GM12875 (cell line): ENCODE measurements around the gene KIF12.

ENCODE experiments used
- H3K4me3 ChIP-seq: one replicate; pipeline ENCODE4 v1.5.1; 2011; ENCODE audit warnings: low read depth, low read length, control low read depth
- TF ChIP-seq, protein P1 (sequence below): IDR thresholded peaks from 2 replicates; pipeline ENCODE4 v1.5.1; 2011; ENCODE audit warnings: low read depth, mild to moderate bottlenecking, control low read depth, inconsistent platforms, low read length, moderate library complexity, borderline replicate concordance; ENCODE audit not compliant: insufficient read depth

Gene KIF12

DNA sequence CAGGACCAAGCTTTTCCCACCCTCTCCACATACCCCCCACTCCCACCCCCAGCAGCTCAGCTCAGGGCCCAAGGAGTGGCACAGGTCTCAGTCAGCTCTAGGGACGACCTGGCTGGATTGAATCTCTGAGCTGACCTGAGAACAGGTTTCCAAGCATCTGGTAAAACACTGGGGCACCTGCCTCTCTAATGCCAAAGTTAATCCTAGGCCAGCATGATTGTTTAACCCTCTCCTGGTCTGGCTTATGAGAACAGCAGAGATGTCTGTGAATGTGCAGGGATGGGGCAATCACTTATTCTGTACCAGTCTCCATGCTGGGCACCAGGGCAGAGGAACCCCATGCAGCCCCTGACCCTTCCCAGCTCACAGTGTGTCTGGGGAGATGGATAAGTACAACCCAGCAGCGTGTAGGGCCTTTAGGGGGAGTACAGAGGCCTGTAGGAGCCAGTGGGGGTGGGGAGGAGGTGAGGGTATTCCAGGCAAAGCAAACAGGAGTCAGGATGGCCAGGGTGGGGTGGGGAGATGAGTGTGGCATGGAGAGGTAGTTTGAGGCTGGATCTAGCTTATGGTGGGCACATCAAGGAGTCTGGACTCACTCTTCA, 678 bp upstream of the KIF12 start:
- no peak overlapping the region for H3K4me3 ChIP-seq

DNA sequence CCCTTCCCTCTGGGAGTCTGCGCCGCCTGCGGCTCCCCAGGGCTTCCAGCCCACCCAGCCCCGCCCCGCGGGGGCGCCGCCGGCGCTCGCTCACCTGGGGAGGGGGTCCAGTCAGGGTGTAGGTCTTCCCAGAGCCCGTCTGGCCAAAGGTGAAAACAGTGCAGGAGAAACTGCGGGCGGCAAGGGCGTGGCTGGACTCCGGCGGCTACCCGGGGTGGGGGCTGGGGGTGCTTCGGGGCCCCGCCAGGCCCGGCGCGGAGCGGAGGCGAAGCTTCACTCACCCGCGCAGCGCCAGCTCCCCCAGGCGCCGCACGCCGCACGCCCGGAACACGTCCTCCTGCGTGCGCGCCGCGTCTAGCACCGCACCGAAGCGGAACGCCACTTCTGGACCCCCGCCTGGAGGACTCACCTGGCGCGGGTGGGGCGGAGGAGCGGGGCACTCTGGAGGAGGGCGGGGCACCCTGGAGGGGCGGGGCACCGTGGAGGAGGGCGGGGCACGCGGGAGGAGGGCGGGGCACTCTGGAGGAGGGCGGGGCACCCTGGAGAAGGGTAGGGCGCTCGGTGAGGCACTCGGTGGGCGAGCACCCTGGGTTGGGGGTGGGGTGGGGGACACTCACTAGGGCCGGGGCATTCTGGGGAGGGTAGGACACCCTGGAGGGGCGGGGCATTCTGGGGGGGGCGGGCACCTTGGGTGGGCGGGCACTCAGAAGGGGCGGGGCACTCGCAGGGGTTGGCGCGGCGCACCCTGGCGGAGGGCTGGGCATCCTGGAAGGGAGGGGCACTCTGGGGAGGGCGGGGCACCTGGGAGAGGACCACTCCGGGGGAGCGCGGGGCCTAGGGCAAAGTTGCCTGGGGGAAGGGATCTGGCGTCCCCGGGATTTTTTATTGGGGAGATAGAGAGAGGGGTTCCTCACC, 814 bp downstream of the KIF12 start:
- no peak overlapping the region for H3K4me3 ChIP-seq

More for the DNA sequence above, 678 bp upstream of the KIF12 start:
- TF ChIP-seq, protein P1, sequence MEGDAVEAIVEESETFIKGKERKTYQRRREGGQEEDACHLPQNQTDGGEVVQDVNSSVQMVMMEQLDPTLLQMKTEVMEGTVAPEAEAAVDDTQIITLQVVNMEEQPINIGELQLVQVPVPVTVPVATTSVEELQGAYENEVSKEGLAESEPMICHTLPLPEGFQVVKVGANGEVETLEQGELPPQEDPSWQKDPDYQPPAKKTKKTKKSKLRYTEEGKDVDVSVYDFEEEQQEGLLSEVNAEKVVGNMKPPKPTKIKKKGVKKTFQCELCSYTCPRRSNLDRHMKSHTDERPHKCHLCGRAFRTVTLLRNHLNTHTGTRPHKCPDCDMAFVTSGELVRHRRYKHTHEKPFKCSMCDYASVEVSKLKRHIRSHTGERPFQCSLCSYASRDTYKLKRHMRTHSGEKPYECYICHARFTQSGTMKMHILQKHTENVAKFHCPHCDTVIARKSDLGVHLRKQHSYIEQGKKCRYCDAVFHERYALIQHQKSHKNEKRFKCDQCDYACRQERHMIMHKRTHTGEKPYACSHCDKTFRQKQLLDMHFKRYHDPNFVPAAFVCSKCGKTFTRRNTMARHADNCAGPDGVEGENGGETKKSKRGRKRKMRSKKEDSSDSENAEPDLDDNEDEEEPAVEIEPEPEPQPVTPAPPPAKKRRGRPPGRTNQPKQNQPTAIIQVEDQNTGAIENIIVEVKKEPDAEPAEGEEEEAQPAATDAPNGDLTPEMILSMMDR = no peak

DNA sequence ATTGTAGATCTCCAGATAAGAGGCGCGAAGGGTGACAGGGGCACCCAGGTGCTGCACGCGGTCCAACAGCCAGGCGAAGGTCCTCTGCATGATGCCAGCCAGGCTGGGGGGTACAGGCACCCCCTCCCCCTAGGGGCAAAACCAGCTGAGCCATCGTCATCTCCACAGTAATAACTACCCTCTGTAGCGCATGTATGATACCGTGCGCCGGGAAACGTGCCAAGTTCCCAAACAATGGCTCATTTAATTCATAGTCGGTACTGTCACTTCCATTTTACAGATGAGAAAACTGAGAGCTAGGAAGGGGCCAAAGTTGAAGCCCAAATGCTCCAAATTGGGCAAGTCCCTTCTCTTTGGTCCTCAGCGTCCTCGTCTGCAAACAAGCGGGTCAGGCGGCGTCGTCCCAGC, 1.5 kb downstream of the KIF12 start:
- TF ChIP-seq, protein P1 = no peak
- no peak overlapping the region for H3K4me3 ChIP-seq

More for the DNA sequence above, 814 bp downstream of the KIF12 start:
- TF ChIP-seq, protein P1 = no peak

DNA sequence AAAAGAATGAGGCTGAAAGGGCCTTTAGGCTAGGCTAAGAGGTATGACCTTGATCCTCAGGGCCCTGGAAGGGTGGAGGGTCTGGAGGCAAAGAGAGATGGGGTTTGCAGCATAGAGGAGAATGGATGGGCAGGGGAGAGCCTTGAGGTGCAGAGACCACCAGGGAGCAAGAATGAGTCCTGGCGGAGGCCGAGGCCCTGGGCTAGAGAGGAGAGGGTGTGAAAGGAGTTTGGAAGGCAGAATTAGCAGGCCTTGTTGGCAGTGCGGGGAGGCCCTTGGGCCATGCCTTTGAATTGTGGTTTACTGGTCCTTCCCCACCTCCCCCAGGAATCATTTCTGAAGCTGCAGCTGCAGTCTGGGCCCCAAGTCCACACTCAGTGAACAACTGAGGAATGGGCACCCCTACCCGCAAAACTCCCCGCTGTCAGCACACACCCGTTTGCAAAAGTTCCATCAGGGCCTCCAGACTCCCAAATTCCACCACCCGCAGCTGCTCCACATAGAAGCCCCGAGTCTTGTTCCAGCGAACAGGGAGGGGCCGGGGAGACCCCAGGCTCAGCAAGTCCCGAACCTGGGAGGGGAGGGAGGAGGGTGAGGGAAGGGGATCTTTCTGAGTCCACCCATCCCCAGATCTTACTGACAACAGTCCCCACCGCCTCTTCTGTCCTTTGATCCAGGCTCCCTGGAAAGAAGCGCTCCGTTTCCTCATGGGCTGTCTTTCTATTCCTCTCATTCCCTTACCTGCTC, 2.1 kb downstream of the KIF12 start:
- TF ChIP-seq, protein P1 = no peak
- H3K4me3 ChIP-seq = no peak overlapping the region

DNA sequence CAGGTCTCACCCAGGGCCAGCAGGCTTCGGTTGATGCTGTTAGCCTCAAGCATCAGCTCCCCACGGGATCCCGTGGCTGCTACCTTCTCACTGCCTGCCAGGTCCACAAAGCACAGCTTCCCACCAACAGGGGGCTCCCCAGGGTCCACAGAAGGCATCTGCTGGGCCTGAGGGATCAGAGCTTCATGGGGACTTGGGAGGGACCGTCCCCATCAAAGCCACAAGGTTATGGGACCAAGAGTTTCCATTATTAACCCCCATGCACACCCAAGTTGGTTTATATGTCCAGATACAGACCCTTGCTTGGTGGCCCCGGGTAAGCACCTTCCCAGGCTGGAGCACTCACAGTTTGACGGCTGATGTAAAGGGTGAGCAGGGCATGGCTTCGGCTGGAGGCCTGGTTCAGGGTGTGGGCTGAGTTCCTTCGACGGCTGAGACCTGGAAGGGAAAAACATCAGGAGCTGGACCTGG, 3.0 kb downstream of the KIF12 start:
- H3K4me3 ChIP-seq = no peak overlapping the region
- TF ChIP-seq, protein P1 = 0 out of 2 replicates have a peak, but pooled peaks have one; percentile 4

DNA sequence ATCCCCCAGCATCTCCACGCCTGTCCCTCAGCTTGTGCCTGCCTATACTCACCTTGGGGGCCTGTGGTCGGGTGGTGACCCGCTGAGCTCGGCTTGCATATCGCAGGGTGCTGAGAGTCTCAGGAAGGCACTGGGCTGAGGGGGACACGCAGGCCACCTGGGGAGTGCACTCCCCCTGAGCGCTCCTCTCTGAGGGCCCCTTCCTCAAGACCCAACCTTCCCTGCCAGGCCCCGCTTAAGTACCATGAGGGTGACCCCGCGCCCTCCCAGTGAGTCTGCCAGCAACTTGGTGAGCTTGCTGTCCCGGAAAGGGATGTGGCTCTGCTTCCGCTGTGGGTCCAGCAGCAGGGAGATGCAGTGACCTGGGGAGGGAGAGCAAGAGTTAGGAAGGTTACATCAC, 4.1 kb downstream of the KIF12 start:
- TF ChIP-seq, protein P1 = no peak
- H3K4me3 ChIP-seq = no peak overlapping the region
